ENCODE measurements around the gene LTBP3.
"Not testable (repeated sequence)": the region's sequence is repeated elsewhere in the genome, so short reads cannot be mapped to it uniquely, and the experiment has no call there.

The LTBP3 gene

GRCh38 chr11:65572356-65573051 lies 14.3 kb upstream of the LTBP3 start, which contains the start of gene FAM89B:
Gene FAM89B (plus strand): TSS chr11:65572538. CDS start chr11:65572670, 132 bp downstream.
- peak; percentile 80 to 82 for DNase-seq (ENCODE audit: low read depth in 1 of 2, low spot score in 1 of 2)

- DNase-seq (ENCODE audit: low read depth in 1 of 2, low spot score in 1 of 2): no peak
Observed at GRCh38 chr11:65571940-65572339, 13.8 kb upstream of the LTBP3 start.

GRCh38 chr11:65571420-65571819 lies 13.3 kb upstream of the LTBP3 start:
- DNase-seq (ENCODE audit: low read depth in 1 of 2, low spot score in 1 of 2): no peak

GRCh38 chr11:65569973-65570918 lies 12.1 kb upstream of the LTBP3 start, which contains the start of gene ZNRD2:
Gene ZNRD2 (plus strand): TSS chr11:65570477. CDS start chr11:65570492, 15 bp downstream.
- peak; percentile 95 to 96 for DNase-seq (ENCODE audit: low read depth in 1 of 2, low spot score in 1 of 2)

- DNase-seq (ENCODE audit: low read depth in 1 of 2, low spot score in 1 of 2): no peak
Observed at GRCh38 chr11:65569164-65569972, 11.2 kb upstream of the LTBP3 start.

GRCh38 chr11:65565624-65566453 lies 7.7 kb upstream of the LTBP3 start:
- no peak for DNase-seq (ENCODE audit: low read depth in 1 of 2, low spot score in 1 of 2)

GRCh38 chr11:65564879-65565559 lies 6.9 kb upstream of the LTBP3 start:
- not testable (repeated sequence) for DNase-seq (ENCODE audit: low read depth in 1 of 2, low spot score in 1 of 2)

- no peak for DNase-seq (ENCODE audit: low read depth in 1 of 2, low spot score in 1 of 2)
Observed at GRCh38 chr11:65563601-65564000, 5.4 kb upstream of the LTBP3 start.

GRCh38 chr11:65562788-65563187 lies 4.6 kb upstream of the LTBP3 start:
- DNase-seq (ENCODE audit: low read depth in 1 of 2, low spot score in 1 of 2): no peak

- DNase-seq (ENCODE audit: low read depth in 1 of 2, low spot score in 1 of 2): no peak
Observed at GRCh38 chr11:65562020-65562419, 3.9 kb upstream of the LTBP3 start.

GRCh38 chr11:65560555-65561418 lies 2.6 kb upstream of the LTBP3 start:
- DNase-seq (ENCODE audit: low read depth in 1 of 2, low spot score in 1 of 2): no peak

- no peak for DNase-seq (ENCODE audit: low read depth in 1 of 2, low spot score in 1 of 2)
Observed at GRCh38 chr11:65559951-65560537, 1.9 kb upstream of the LTBP3 start.

GRCh38 chr11:65559535-65559934 lies 1.4 kb upstream of the LTBP3 start:
- DNase-seq (ENCODE audit: low read depth in 1 of 2, low spot score in 1 of 2): no peak

- DNase-seq (ENCODE audit: low read depth in 1 of 2, low spot score in 1 of 2): no peak
Observed at GRCh38 chr11:65558930-65559509, 861 bp upstream of the LTBP3 start.

GRCh38 chr11:65557280-65558001 lies 718 bp downstream of the LTBP3 start:
- no peak for DNase-seq (ENCODE audit: low read depth in 1 of 2, low spot score in 1 of 2)

- no peak for DNase-seq (ENCODE audit: low read depth in 1 of 2, low spot score in 1 of 2)
Observed at GRCh38 chr11:65556470-65557279, 1.5 kb downstream of the LTBP3 start.
